ENCODE measurements around the gene SELENON. TPM values are rescaled to one million over a fixed set of nuclear protein-coding genes. Genes with fewer than 3 reads are reported as not detected.

The SELENON gene
- total and polyA plus RNA-seq, 2 experiments from 2014 or later = 111 to 123 TPM

DNA sequence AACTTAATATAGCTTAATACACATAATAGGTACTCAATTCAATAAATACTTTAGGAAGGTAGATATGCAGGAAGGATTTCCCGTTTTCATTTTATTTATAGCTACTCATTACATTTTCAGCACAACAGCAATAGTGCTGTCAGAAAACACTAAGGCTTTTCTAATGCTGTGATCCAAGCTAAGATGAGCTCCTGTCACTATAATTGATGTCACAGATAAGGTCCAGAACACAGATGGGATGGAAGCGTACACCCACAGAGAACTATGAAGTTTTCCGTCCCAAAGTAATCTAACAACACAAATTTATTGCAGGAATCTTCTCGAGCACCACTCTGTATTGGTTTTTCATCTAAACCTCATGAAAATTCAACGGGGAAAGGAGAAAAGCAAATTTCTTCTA, 45.7 kb downstream of the SELENON start:
- Histone ChIP-seq H3K36me3 (no peaks in the 10 kb centered on the region), H3K4me3 (no peak overlapping the region), H3K4me1 (ENCODE audit: low read depth) (peaks cover 23% of the 10 kb centered on the region), H3K9me3 (ENCODE audit: low read depth) (no peaks in the 10 kb centered on the region), H3K27ac (no peak overlapping the region), H3K27me3 (no peaks in the 10 kb centered on the region)
- TF ChIP-seq, protein P1, sequence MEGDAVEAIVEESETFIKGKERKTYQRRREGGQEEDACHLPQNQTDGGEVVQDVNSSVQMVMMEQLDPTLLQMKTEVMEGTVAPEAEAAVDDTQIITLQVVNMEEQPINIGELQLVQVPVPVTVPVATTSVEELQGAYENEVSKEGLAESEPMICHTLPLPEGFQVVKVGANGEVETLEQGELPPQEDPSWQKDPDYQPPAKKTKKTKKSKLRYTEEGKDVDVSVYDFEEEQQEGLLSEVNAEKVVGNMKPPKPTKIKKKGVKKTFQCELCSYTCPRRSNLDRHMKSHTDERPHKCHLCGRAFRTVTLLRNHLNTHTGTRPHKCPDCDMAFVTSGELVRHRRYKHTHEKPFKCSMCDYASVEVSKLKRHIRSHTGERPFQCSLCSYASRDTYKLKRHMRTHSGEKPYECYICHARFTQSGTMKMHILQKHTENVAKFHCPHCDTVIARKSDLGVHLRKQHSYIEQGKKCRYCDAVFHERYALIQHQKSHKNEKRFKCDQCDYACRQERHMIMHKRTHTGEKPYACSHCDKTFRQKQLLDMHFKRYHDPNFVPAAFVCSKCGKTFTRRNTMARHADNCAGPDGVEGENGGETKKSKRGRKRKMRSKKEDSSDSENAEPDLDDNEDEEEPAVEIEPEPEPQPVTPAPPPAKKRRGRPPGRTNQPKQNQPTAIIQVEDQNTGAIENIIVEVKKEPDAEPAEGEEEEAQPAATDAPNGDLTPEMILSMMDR (IDR thresholded peaks at IDR 0.05; ENCODE audit: low read depth, low read length) = no peak
- no peak for DNase-seq (ENCODE audit: low read depth in 1 of 2, low spot score in 1 of 2)

DNA sequence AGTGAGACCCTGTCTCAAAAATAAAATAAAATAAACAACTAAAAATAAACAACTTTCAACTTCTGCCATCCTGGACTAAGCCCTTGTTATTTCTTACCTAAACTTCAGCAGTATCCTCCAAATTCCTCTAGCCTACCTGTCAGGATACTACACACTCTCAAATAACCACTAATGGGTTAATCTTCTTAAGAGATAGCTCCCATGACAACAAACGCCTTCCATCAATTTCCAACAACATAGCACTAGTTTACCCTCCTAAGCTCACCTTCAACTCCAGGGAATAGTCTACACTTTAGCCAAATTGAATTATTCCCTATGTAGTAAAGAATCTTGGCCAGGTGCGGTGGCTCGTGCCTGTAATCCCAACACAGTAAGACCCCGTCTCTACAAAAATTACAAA, 47.9 kb downstream of the SELENON start:
- H3K4me3 ChIP-seq = no peak overlapping the region
- TF ChIP-seq, protein P1 (IDR thresholded peaks at IDR 0.05; ENCODE audit: low read depth, low read length) = no peak
- no peak for DNase-seq (ENCODE audit: low read depth in 1 of 2, low spot score in 1 of 2)

DNA sequence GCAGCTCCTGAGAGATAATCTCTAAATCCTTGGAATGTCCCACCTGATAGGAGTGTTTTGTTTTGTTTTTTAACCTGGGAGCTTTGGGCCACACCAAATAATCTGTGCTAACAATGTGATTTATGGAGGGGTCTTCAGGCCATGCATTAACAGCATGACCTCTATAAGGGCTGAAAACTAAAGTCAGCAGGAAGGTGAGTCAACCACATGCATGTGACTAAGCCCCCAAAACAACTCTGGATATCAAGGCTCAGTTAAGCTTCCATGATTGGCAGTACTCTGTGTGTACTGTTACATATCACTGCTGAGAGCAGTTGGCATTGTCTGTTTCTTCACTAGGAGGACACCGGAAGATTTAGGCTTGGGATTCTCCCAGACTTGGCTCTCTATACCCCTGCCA, 48.5 kb downstream of the SELENON start:
- TF ChIP-seq, protein P1 (IDR thresholded peaks at IDR 0.05; ENCODE audit: low read depth, low read length) = no peak
- Histone ChIP-seq H3K27me3 (no peaks in the 10 kb centered on the region), H3K27ac (peak overlapping the region; percentile 47), H3K4me1 (ENCODE audit: low read depth) (peaks cover 11% of the 10 kb centered on the region), H3K9me3 (ENCODE audit: low read depth) (no peaks in the 10 kb centered on the region), H3K36me3 (no peaks in the 10 kb centered on the region), H3K4me3 (no peak overlapping the region)
- peak in 1 of 2 donors; percentile 12 for DNase-seq (ENCODE audit: low read depth in 1 of 2, low spot score in 1 of 2)

More for the DNA sequence above, 47.9 kb downstream of the SELENON start:
- Histone ChIP-seq H3K4me1 (ENCODE audit: low read depth) (peaks cover 12% of the 10 kb centered on the region), H3K27ac (no peak overlapping the region), H3K9me3 (ENCODE audit: low read depth) (no peaks in the 10 kb centered on the region), H3K36me3 (no peaks in the 10 kb centered on the region), H3K27me3 (no peaks in the 10 kb centered on the region)

DNA sequence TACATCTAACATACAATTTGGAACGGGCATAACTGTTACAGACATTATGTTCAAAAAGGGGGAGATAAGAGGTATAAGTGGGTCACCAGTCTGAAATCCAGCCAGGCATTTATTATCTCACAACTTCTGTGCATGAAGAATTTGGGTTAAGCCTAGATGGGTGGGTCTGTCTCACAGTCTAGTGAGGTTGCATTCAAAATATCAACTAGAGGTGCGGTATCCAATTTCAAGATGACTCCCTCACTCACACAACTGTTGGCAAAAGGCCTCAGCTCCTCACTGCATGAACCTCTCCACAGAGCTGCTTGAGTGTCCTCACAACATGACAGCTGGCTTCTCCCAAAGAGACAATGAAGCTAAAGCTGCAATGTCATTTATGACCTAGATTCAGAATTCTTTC, 54.6 kb downstream of the SELENON start:
- TF ChIP-seq, protein P1 (IDR thresholded peaks at IDR 0.05; ENCODE audit: low read depth, low read length) = no peak
- H3K4me3 ChIP-seq = no peak overlapping the region
- H3K36me3 ChIP-seq = no peaks in the 10 kb centered on the region
- H3K27ac ChIP-seq = no peak overlapping the region
- DNase-seq (ENCODE audit: low read depth in 1 of 2, low spot score in 1 of 2) = no peak
- H3K4me1 ChIP-seq (ENCODE audit: low read depth) = peaks cover 4% of the 10 kb centered on the region
- H3K27me3 ChIP-seq = no peaks in the 10 kb centered on the region
- no peaks in the 10 kb centered on the region for H3K9me3 ChIP-seq (ENCODE audit: low read depth)

DNA sequence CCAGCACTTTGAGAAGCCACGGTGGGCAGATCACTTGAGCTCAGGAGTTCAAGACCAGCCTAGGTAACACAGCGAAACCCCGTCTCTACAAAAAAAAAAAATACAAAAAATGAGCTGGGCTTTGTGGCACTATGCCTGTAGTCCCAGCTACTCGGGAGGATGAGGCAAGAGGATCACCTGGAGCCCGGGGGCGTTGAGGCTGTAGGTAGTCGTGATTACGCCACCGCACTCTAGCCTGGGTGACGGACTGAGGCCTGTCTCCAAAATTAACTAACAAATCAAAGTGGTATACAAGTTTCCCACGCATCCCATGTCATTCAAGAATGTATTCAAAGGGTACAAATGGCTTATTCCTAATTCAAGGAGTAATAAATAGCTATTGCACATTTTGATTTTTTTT, 56.9 kb downstream of the SELENON start:
- Histone ChIP-seq H3K4me3 (no peak overlapping the region), H3K27ac (no peak overlapping the region), H3K27me3 (no peaks in the 10 kb centered on the region), H3K9me3 (ENCODE audit: low read depth) (no peaks in the 10 kb centered on the region), H3K36me3 (no peaks in the 10 kb centered on the region), H3K4me1 (ENCODE audit: low read depth) (peaks cover 4% of the 10 kb centered on the region)
- DNase-seq (ENCODE audit: low read depth in 1 of 2, low spot score in 1 of 2) = no peak
- TF ChIP-seq, protein P1 (IDR thresholded peaks at IDR 0.05; ENCODE audit: low read depth, low read length) = no peak

DNA sequence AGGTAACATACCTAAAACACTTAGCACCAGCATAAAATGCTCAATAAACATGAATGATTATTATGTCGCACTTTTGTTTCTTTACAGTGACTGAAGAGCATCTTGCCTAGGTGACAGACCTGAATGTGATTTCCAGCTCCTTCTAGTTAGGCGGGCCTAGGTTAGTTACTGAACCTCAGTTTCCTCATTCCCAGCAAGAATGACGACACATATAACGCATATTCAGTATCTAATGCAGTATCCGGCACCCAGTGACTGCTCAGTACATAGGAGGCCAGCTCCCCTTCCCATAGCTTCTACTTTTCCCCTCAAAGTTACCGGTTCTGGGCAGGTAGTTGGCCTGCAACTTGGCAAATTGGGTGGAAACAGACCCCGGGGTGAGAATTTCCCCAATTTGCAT, 58.5 kb downstream of the SELENON start:
- TF ChIP-seq, protein P1 (IDR thresholded peaks at IDR 0.05; ENCODE audit: low read depth, low read length) = no peak
- H3K36me3 ChIP-seq = no peaks in the 10 kb centered on the region
- DNase-seq (ENCODE audit: low read depth in 1 of 2, low spot score in 1 of 2) = no peak

More for the DNA sequence above, 58.5 kb downstream of the SELENON start:
- Histone ChIP-seq H3K9me3 (ENCODE audit: low read depth) (no peaks in the 10 kb centered on the region), H3K4me3 (peak overlapping the region; percentile 43), H3K4me1 (ENCODE audit: low read depth) (peaks cover 4% of the 10 kb centered on the region), H3K27me3 (no peaks in the 10 kb centered on the region), H3K27ac (no peak overlapping the region)

Measured in cardiac muscle cell (in vitro differentiated cells and primary cell).